Stomach (tissue), 4 donors: ENCODE measurements around the gene PRSS22.

Experiments
- EP300 ChIP-seq: sonication (generic); formaldehyde crosslinking; IDR thresholded peaks from one replicate; pipeline ENCODE4 v1.6.1; 2017; ENCODE audit warnings: antibody characterized with exemption
- POLR2A ChIP-seq, 4 donors: fragments of 450-650 bp; IDR thresholded peaks; one replicate each; pipeline ENCODE4 v1.6.1; 2016; ENCODE audit warnings: antibody characterized with exemption in 4 of 4, control low read depth in 2 of 4, mild to moderate bottlenecking in 1 of 4, moderate library complexity in 1 of 4
- POLR2AphosphoS5 ChIP-seq, 3 donors: sonication (generic); formaldehyde crosslinking; IDR thresholded peaks; one replicate each; pipeline ENCODE4 v1.6.1; 2016; ENCODE audit warnings: antibody characterized with exemption in 3 of 3
- TF ChIP-seq, protein P1 (sequence below), 7 experiments: fragments of 450-650 bp in 4 of 7; fragments of 200-600 bp in 3 of 7; sonication (generic) in 3 of 7; IDR thresholded peaks; one replicate each; pipeline ENCODE4 v1.5.1; 2016 to 2019; ENCODE audit warnings: antibody characterized with exemption in 7 of 7, control low read depth in 2 of 7, mild to moderate bottlenecking in 1 of 7

- TF ChIP-seq, protein P1, sequence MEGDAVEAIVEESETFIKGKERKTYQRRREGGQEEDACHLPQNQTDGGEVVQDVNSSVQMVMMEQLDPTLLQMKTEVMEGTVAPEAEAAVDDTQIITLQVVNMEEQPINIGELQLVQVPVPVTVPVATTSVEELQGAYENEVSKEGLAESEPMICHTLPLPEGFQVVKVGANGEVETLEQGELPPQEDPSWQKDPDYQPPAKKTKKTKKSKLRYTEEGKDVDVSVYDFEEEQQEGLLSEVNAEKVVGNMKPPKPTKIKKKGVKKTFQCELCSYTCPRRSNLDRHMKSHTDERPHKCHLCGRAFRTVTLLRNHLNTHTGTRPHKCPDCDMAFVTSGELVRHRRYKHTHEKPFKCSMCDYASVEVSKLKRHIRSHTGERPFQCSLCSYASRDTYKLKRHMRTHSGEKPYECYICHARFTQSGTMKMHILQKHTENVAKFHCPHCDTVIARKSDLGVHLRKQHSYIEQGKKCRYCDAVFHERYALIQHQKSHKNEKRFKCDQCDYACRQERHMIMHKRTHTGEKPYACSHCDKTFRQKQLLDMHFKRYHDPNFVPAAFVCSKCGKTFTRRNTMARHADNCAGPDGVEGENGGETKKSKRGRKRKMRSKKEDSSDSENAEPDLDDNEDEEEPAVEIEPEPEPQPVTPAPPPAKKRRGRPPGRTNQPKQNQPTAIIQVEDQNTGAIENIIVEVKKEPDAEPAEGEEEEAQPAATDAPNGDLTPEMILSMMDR (IDR thresholded peaks at IDR 0.05), result peak in 5 of 7 experiments; percentile 80 to 95 (median 91)
- no peak for TF ChIP-seq EP300
- peak; percentile 58 to 77 (median 60) for TF ChIP-seq POLR2AphosphoS5 (IDR thresholded peaks at IDR 0.05)
- TF ChIP-seq POLR2A (IDR thresholded peaks at IDR 0.05), result no peak
Observed at GRCh38 chr16:2904100-2904921, 46.3 kb upstream of the PRSS22 start.
